IPS-NIHi7 (cell line): ENCODE results near the gene CCDC185.
"Not testable (repeated sequence)": the region's sequence is repeated elsewhere in the genome, so short reads cannot be mapped to it uniquely, and the experiment has no call there.

Source experiments
- DNase-seq: peaks from one replicate; pipeline ENCODE4 v3.0.0; 2012; ENCODE audit warnings: mixed read lengths; ENCODE audit errors: extremely low spot score

CCDC185 gene

DNA sequence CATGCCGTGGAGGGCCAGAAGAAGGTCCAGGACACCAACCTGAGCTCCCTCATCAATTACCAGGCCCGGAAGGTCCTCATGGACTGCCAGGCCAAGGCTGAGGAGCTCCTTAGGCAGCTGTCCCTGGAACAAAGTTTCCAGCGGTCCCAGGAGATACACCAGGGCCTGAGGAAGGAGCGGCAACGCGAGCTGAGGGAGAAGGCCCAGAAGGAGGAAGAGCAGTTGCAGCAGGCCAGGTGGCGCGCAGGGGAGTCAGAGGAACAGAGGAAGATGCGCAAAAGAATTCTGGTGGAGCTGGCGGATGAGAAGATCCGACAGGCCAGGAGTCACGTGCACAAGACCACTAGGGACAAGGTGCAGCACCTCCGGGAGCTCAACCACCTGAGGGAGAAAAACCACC, 1.5 kb downstream of the CCDC185 start:
- no peak for DNase-seq

DNA sequence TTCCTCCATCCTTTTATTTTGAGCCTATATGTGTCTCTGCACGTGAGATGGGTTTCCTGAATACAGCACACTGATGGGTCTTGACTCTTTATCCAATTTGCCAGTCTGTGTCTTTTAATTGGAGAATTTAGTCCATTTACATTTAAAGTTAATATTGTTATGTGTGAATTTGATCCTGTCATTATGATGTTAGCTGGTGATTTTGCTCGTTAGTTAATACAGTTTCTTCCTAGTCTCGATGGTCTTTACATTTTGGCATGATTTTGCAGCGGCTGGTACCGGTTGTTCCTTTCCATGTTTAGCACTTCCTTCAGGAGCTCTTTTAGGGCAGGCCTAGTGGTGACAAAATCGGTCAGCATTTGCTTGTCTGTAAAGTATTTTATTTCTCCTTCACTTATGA, 6.2 kb downstream of the CCDC185 start:
- DNase-seq, result not testable (repeated sequence)

DNA sequence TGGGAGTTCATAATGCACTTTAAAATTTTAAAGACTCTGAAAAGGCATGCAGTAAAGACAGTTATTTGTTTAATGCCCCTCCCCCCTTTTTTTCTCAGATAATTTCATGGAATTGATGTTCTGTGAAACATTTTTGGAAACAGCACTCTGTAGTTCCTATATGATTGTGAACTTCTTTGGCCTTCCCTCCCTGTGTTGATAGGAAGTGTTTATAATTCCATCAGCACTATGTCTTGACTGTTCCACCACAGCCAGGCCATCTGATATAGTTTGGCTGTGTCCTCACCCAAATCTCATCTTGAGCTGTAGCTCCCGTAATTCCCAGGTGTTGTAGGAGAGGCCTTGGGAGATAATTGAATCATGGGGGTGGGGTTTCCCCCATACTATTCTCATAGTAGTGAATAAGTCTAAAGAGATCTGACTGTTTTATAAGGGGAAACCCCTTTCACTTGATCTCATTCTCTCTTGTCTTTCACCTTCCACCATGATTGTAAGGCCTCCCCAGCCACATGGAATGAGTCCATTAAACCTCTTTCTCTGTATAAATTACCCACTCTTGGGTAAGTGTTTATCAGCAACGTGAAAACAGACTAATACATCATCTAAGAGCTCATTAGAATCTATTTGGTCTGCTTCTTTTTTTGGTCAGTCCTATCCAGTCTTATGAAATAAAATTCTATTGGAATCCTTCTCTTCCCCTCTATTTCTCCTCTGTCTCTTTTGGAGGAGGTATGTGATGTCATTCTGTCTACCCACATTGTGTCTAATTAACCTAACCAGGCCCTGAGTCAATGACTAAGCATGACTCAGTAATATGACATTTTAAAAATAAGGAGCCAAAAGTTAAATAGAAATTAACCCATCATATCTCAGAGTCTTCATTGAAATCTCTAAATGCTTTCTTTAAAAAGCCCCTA, 8.9 kb downstream of the CCDC185 start:
- DNase-seq, result no peak

DNA sequence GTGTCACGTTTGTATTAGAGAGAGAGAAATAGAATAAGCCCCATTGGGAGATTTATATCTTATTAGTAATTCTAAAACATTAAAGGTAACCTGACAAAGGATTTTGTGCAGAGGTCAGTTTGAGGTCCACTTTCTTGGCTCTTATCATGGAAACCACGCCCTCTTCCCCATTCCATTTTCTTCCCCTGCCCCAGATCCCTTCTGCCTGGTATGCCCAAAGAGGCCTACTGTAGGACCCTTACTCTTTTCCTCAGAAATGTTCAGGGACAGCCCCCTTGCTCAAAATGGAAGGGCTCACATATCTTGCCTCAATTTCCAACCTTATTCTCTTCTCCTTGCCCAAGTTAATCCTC, 9.6 kb downstream of the CCDC185 start:
- no peak for DNase-seq

DNA sequence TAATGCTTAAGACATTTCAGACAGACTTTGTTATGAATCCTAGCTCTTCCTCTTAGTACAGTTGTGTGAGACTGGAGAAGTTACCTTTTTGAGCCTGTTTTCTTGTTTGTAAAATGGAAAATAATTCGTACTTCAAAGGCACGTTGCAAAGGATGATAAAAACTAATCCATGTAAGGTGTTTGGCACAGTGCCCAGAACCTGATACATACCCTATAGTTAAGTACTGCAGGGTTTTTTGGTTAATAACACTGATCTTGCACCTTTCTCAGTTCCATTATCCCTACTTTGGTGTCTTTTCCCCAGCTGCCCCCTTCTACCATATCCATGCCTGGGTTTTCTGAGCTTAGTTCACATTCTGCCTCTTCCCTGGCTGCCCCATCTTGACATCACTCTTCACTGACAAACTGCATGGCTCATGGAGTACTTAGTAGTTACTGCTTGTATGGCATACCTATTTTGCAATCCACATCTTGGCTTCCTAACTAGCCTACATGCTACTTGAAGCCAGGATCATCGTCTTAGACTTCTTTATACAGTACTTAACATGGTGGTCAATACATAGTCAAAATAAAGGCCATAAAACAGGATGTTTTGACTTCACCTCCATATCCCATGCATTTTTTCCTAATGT, 10.1 kb downstream of the CCDC185 start:
- no peak for DNase-seq

DNA sequence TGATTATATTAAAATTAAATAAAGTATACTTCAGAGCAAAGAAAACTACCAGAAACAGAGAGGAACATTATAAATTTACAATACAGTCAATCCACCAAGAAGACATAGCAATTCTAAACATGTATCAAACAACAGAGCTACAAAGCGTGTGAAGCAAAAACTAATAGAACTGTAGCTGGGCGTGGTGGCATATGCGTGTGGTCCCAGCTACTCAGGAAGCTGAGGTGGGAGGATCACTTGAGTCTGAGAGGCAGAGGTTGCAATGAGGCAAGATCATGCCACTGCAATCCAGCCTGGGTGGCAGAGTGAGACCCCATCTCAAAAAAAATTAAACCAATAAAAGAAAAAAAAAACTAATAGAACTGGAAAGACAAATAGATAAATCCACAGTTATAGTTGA, 12.3 kb downstream of the CCDC185 start:
- DNase-seq, result no peak

DNA sequence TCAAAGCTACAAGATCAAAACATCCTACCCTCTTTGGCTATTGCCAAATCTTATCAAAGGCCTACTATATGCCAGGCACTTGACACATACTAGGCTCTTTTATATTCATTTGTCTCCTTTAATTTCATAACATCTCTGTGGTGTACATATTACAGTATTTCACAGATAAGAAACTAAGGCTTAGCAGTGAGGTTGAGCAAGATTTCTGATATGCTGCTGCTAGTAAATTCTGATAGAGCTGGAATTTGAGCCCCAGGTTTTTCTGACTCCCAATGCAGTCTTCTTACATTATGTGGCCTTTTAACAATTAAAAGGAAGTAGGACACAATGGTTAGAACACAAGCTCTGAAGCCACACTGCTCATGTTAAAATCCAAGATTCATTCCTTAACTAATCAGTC, 16.8 kb downstream of the CCDC185 start:
- no peak for DNase-seq

DNA sequence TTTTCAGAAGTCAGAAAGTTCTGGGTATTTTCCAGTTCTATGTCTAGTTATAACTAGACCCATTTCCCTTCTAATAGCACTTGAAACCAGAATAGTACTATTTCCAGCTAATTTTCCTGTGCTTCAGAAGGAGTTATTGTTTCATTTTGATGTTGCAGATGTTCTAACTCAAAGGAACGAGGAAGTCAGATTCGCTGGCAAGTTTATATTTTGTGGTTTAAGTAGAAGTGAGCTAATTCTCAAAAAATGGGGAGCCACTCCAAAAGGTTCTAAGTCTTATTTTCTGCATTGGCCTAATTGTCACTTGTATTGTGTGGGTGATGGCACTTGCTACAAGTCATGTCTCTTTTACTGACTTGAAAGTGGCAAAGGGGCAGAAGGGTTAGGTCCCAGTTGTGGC, 18.1 kb downstream of the CCDC185 start:
- no peak for DNase-seq

DNA sequence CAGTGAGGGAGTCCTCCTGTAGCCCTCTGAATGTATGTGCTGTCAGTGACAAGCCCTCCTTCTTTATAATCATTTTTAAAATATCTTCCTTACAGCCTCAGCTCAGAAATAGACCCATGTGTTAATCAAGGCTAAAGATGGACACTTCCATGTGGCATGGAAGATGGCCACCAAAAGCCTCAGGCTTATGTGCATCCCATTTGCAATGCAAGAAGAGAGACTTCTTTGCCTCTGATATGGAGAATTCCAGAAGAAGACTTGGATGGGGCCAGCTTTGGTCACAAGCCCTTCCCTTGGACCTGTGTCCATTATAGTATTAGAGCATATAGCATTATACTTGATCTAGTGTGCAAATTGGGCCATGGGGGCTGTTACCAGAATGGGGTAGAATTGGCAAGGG, 18.5 kb downstream of the CCDC185 start:
- no peak for DNase-seq

DNA sequence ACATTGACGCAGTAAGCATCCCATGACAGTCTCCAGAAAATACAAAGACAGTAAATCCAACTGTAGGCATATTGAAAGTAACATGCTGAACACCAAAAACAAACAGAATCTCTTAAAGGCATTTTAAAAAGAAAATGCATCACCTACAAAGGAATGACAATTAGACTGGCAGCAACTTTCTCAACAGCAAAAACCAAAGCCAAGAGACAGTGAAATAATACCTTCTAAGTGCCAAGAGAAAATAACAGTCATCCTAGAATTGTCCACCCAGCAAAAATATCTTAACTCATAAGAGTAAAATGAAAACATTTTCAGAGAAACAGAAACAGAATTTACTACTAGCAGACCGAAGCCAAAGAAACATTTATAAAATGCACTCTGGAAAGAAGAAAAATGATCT, 20.0 kb downstream of the CCDC185 start:
- no peak for DNase-seq

DNA sequence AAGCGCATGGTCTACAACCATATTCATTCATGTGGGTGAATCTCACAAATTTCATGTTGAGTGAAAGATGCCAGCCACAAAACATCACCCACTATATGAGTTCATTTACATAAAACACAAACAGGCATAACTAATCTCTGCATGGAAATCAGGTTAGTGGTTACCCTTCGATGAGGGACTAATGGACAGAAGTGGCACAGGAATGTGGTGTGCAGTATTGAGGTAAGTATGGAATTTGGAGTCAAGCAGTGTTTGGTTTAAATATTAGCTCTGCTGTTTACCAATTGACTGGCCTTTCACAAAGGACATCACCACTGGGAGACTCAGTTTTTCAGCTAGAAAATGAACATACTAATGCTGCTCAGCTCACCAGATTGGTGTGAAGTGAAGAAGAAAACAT, 24.2 kb downstream of the CCDC185 start:
- DNase-seq, result no peak

DNA sequence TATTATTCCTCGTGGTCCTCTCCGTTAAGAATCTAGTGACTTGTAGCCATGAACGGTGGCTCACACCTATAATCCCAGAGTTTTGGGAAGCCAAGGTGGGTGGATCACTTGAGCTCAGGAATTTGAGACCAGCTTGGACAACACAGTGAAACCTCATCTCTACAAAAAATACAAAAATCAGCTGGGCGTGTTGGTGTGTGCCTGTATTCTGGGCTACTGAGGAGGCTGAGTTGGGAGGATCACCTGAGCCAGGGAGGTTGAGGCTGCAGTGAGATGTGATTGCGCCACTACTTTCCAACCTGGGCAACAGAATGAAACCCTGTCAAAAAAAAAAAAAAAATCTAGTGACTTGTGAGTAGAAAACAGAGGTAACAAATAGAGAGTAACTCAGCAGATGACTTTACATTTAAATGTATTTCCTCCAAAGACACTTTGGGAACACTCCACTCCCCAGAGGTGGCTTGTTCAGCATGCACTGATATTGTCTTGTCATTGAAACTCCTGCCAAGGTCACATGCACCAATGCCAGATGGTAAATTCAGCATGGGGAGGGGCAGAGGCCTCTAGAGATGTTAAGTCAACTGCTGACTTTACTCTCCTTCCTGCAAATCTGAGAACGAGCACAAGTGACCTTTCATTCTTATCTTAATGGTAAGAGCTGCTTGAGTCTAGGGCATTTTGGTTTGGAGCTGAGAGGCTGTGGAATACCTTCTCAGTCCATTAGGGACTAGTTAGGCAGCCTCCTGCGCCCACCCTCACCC, 24.9 kb downstream of the CCDC185 start:
- no peak for DNase-seq

DNA sequence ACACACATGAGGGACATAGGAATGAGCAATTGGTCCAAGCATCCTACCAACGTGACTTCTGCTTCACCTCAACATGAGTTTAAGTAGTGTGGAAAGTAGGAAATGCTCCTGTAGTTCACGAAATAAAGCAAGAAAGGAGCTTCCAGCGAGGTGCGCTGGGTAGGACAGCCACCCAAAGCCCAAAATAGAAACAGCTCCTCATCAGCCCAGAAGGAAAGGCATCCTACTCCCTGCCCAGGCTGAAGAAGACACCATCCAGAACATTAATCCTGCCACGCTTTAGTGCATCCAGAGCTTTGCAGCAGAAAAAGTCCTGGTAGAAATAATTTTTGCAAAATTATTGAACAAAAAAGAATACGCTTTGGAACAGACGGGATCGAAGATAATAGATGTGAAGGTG, 25.9 kb downstream of the CCDC185 start:
- DNase-seq, result no peak

DNA sequence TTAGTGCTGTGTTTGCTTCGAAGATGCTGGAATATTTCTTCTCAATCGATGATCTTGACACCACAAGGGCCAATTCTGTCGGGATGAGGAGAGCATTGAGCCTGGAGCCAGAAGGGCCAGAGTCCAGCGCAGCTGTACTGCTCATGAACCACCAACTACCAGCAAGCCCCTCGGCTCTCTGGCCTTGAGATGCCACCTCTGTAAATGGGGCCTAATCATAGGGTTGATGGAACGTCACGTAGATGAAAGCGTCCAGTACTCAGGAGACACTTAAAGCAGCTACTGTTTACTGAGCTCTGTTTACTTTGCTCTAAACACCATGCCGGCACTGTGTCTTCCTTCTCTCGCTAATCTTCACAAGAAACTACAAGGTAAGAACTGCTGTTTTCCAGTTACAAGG, 26.3 kb downstream of the CCDC185 start:
- no peak for DNase-seq

DNA sequence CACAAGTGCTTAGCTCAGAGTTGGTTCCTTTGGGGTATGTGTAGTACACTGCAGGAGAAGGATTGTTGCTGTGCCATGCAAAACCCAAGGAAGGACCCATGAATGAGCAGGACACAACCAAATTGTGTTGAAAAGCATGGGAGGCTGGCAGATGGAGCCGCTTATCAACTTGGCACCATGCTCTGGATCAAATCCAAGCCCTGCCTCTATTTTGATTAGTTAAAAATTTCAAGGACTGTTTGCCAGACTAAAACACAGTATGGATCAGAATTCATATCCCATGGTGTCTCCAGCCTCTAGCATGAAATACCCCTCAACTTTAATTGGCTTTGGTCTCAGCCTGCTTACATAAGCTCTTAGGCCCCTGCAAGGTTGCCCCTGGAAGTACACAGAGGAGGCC, 27.8 kb downstream of the CCDC185 start:
- no peak for DNase-seq

DNA sequence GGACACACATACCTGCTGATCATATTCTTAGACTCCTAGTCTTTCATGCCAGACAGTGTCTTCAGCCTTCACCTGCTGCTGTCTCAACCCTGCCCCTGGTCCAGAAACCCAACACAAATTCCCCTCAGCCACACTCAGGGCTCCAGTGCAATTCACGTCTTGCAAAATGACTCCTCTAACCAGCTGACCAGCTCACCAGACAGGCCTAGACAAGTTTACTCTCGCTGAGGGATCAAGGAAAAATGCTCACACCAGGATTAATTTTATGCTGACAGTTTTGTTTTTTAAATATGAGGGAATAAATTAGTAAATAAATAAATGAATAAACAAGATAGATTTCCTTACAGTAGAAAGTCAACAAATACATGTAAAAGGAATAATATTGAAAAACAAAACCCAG, 28.5 kb downstream of the CCDC185 start:
- DNase-seq, result no peak

DNA sequence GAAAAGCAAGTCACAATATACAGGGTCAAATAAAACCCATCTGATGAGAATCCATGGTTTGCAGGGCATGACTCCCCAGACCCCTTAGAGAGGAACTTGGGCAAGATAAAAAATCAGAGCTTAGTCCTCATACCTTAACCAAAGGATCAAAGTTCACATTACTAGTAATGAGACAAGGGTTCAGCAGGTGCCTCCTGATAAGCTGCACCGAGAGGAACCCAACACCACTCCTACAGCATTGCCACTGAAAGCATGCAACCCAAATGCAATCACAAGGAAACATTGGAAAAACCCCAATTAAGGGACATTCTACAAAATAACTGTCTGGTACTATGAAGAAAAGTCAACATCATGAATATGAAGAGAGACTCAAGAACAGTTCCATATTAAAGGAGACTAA, 29.7 kb downstream of the CCDC185 start:
- DNase-seq, result no peak

DNA sequence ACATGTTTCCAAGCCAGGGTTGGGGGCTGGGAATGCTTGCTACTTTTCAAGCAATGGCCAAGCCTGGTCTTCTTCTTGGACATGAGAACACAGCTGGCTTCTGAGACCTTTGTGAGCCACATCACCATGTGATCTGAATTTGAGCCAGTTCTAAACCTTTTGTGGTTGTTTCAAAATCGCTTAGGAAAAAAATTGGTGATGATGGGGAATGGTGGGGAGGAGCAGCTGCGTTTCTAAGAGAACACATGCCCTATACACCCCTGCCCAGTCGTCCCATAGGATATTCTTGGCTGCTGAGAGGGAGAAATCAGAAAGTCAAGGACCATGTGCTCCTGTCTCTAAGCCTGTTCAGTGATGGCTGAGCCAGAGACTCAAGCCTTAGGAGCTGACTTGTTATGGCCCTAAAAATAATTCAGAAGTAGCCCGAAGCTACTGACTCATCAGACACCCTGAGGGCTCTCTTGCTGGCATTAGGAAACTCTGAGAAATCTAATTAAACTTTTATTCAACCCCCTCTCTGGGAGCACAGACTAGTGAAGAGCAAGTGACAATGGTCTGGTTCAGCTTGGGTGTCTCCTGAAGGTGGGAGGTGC, 30.5 kb downstream of the CCDC185 start:
- DNase-seq, result no peak

DNA sequence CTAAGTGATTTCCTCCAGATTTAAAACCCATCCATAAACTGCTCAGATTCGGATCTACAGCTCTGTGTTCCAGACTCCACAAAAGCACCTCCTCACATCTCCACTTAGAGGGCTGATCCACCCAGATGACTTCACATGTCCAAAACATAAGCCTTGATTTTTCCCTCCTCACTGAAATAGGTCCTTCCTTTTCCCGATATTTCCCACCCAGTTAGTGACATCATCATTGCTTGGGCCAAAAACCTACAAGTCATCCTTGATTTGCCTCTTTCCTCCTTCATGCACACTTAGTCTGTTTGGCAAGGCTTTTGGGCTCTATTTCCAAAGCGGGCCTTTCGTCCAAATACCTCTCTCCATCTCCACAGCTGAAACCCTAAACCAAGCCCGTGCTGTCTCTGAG, 32.3 kb downstream of the CCDC185 start:
- DNase-seq, result no peak

DNA sequence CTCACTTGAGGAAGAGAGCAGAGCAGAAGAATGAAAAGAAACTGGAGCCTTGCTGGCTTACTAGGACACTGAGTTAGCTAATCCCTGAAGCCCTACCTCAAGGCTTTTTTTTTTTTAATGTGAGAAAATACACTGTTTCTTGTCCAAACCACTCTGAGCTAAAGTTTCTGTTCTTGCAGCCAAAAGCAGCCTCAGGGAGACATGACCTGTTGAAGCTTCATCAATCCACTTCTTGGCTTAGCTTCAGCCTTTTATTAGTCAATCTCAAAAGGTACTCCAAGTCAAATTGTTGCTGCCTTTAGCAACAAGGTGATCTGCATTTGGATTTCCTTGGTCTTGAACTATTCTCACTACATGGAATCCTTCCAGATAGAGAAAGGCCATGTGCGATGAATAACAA, 33.7 kb downstream of the CCDC185 start:
- no peak for DNase-seq

DNA sequence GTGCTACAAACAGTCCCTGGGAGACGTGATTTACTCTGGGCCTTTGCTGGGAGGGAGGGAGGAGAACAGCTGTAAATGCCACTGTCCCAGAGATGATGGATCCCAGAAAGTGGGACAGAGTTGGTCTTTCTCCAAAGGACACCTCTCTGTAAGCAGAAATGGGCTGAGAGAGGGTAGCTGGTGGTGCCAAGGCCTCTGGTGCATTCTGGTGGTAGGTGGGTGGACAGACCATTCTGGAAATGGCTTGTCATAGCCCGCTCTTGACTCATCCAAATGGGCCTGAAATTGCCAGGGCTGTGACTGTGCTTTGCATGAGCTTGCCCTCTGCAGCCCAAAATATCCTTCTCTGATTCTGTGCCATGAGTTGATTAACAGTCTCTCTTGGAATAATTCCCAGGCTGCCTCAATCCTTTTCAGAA, 36.1 kb downstream of the CCDC185 start:
- DNase-seq, result no peak

DNA sequence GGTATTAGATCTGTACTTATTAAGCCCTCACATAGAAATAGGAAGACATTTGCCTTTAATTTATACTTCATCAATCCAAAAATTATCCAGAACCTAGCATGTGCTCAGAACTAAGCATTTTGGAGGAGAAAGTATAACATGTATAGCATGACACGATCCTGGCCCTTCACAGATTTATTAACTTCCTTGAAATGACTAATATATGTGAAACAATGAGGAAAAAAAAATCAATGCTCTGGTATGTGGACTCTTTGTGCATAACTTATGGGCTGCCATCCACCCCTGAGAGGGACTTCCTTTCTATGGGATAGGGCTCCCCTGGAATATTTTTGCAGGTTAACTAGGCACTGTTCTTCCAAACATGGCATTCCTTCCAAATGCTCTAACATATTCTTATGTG, 36.6 kb downstream of the CCDC185 start:
- DNase-seq, result no peak
